HCT116 (cell line): Measurements from ENCODE around the gene OR6C76.
"Not testable (repeated sequence)": the region's sequence is repeated elsewhere in the genome, so short reads cannot be mapped to it uniquely, and the experiment has no call there.

ENCODE experiments used
- CBX3 ChIP-seq: IDR thresholded peaks from 2 replicates; pipeline ENCODE4 v1.6.1; 2012; ENCODE audit warnings: low read depth
- CEBPB ChIP-seq: IDR thresholded peaks from 2 replicates; pipeline ENCODE4 v1.6.1; 2012; ENCODE audit warnings: low read depth
- EZH2 ChIP-seq: fragments of 200-600 bp; sonication (generic); IDR thresholded peaks from 2 replicates; pipeline ENCODE4 v1.6.1; 2017; ENCODE audit warnings: antibody characterized with exemption, mixed run types
- EZH2phosphoT487 ChIP-seq: fragments of 200-600 bp; IDR thresholded peaks from 2 replicates; pipeline ENCODE4 v1.6.1; 2018; ENCODE audit warnings: antibody characterized with exemption, borderline replicate concordance
- MAX ChIP-seq: IDR thresholded peaks from 2 replicates; pipeline ENCODE4 v1.6.1; 2012
- POLR2A ChIP-seq: IDR thresholded peaks from 2 replicates; pipeline ENCODE4 v1.7.0; 2011; ENCODE audit warnings: borderline replicate concordance; ENCODE audit not compliant: insufficient read depth, insufficient read length; ENCODE audit errors: extremely low read depth
- RAD21 ChIP-seq: IDR thresholded peaks from 2 replicates; pipeline ENCODE4 v1.6.1; 2012; ENCODE audit warnings: low read depth, mild to moderate bottlenecking
- REST ChIP-seq: IDR thresholded peaks from 2 replicates; pipeline ENCODE4 v1.6.1; 2012; ENCODE audit warnings: low read depth
- YY1 ChIP-seq: IDR thresholded peaks from 2 replicates; pipeline ENCODE4 v1.6.1; 2011; ENCODE audit warnings: low read length, low read depth, moderate library complexity, mild to moderate bottlenecking; ENCODE audit not compliant: insufficient replicate concordance; ENCODE audit errors: extremely low read depth
- TF ChIP-seq, protein P1 (sequence below), 3 experiments: fragments of 200-600 bp in 1 of 3; sonication (generic) in 1 of 3; IDR thresholded peaks in 2 of 3; conservative IDR thresholded peaks in 1 of 3; 2 replicates each; pipeline ENCODE4 v1.5.1; 2012 to 2017; ENCODE audit warnings: low read depth in 2 of 3, low read length in 2 of 3, antibody characterized with exemption in 1 of 3, borderline replicate concordance in 1 of 3, control low read depth in 1 of 3, mild to moderate bottlenecking in 1 of 3, mixed read lengths in 1 of 3, mixed run types in 1 of 3, moderate library complexity in 1 of 3; ENCODE audit not compliant: insufficient read depth in 1 of 3

GRCh38 chr12:55464926-55465325, 38.9 kb downstream of the OR6C76 start:
- not testable (repeated sequence) for TF ChIP-seq POLR2A, RAD21, REST, CEBPB, EZH2phosphoT487, CBX3, MAX, YY1, EZH2
- TF ChIP-seq, protein P1, sequence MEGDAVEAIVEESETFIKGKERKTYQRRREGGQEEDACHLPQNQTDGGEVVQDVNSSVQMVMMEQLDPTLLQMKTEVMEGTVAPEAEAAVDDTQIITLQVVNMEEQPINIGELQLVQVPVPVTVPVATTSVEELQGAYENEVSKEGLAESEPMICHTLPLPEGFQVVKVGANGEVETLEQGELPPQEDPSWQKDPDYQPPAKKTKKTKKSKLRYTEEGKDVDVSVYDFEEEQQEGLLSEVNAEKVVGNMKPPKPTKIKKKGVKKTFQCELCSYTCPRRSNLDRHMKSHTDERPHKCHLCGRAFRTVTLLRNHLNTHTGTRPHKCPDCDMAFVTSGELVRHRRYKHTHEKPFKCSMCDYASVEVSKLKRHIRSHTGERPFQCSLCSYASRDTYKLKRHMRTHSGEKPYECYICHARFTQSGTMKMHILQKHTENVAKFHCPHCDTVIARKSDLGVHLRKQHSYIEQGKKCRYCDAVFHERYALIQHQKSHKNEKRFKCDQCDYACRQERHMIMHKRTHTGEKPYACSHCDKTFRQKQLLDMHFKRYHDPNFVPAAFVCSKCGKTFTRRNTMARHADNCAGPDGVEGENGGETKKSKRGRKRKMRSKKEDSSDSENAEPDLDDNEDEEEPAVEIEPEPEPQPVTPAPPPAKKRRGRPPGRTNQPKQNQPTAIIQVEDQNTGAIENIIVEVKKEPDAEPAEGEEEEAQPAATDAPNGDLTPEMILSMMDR (IDR thresholded peaks at IDR 0.05 in 2 of 3, conservative IDR thresholded peaks at IDR 0.05 in 1 of 3; ENCODE audit: borderline replicate concordance in 1 of 3, insufficient read depth in 1 of 3, low read depth in 2 of 3, low read length in 2 of 3) = not testable (repeated sequence)
